SH-SY5Y (cell line): ENCODE results near the gene PARD3.

Experiments used
- GATA2 ChIP-seq: IDR thresholded peaks from 2 replicates; pipeline ENCODE4 v1.6.1; 2011; ENCODE audit warnings: mild to moderate bottlenecking, low read depth, low read length
- GATA3 ChIP-seq: IDR thresholded peaks from 2 replicates; pipeline ENCODE4 v1.6.1; 2011; ENCODE audit warnings: low read depth, mild to moderate bottlenecking, low read length, moderate library complexity

- TF ChIP-seq GATA2, result peak; percentile 91
- peak; percentile 91 for TF ChIP-seq GATA3
These were observed 70.5 kb downstream of the PARD3 start for GRCh38 chr10:34744590-34744989.
